Panc1 (cell line): ENCODE data around the gene PKP1. TPM values are rescaled to one million over a fixed set of nuclear protein-coding genes. Genes with fewer than 3 reads are reported as not detected.

Experiments
- ATAC-seq: fragments of 200-7000 bp; cut with Tn5 transposase; 2 replicates; pipeline ENCODE4 v1.9.1; 2020; ENCODE audit warnings: mild to moderate bottlenecking, moderate library complexity
- BruUV-seq: library from RNA; stranded (reverse); fragments of 400-500 nt; replicated peaks from 2 replicates; lab custom pipeline; 2021; lab: Mats Ljungman, UMichigan
- CTCF ChIA-PET: fragments of 300-600 bp; sonication (Branson Sonifier 250); formaldehyde crosslinking; loops from one replicate; lab custom pipeline; 2022; ENCODE audit warnings: antibody characterized with exemption; lab: Charles Lee
- POLR2A ChIA-PET: fragments of 300-600 bp; sonication (Branson Sonifier 250); formaldehyde crosslinking; loops from one replicate; lab custom pipeline; 2022; ENCODE audit warnings: antibody characterized with exemption; lab: Charles Lee
- DNase-seq: peaks from one replicate; pipeline ENCODE4 v3.0.0-alpha.2; 2010; ENCODE audit warnings: low read depth, low spot score
- H3K27ac ChIP-seq: 2 replicates; pipeline ENCODE4 v1.5.1; 2011; ENCODE audit warnings: mild to moderate bottlenecking, low read length, inconsistent platforms
- H3K27me3 ChIP-seq: fragments of 200-500 bp; sonication (Bioruptor generic); 2 replicates; pipeline ENCODE4 v1.6.0; 2014; ENCODE audit warnings: low read length, inconsistent platforms; ENCODE audit not compliant: control insufficient read depth, insufficient read depth
- H3K36me3 ChIP-seq: fragments of 200-500 bp; sonication (Bioruptor generic); 2 replicates; pipeline ENCODE4 v1.5.1; 2014; ENCODE audit warnings: inconsistent platforms, mild to moderate bottlenecking, low read length, moderate library complexity; ENCODE audit not compliant: control insufficient read depth, insufficient read depth
- H3K4me1 ChIP-seq: 2 replicates; pipeline ENCODE4 v1.5.1; 2011; ENCODE audit warnings: inconsistent platforms, mild to moderate bottlenecking, low read length, moderate library complexity; ENCODE audit not compliant: control insufficient read depth, insufficient read depth
- H3K4me3 ChIP-seq, 2 experiments: 2 replicates each; pipeline ENCODE4 v1.5.1; 2011 to 2012; ENCODE audit warnings: low read depth in 2 of 2, low read length in 2 of 2, mild to moderate bottlenecking in 2 of 2, inconsistent platforms in 1 of 2, moderate library complexity in 1 of 2
- H3K9me3 ChIP-seq: fragments of 200-500 bp; sonication (Bioruptor generic); 2 replicates; pipeline ENCODE4 v1.5.1; 2014; ENCODE audit warnings: low read depth, mild to moderate bottlenecking, inconsistent platforms, low read length, moderate library complexity; ENCODE audit not compliant: control insufficient read depth, insufficient read depth
- CTCF ChIP-seq: fragments of 450-650 bp; IDR thresholded peaks from 2 replicates; pipeline ENCODE4 v1.5.1; 2017; ENCODE audit warnings: mild to moderate bottlenecking
- POLR2AphosphoS5 ChIP-seq: IDR thresholded peaks from 2 replicates; pipeline ENCODE4 v1.6.1; 2012; ENCODE audit warnings: mild to moderate bottlenecking, low read depth, low read length, moderate library complexity
- REST ChIP-seq, 2 experiments: IDR thresholded peaks; 2 replicates each; pipeline ENCODE4 v1.6.1; 2011 to 2012; ENCODE audit warnings: low read depth in 2 of 2, control low read depth in 1 of 2, low read length in 1 of 2, mild to moderate bottlenecking in 1 of 2, moderate library complexity in 1 of 2; ENCODE audit not compliant: insufficient read depth in 1 of 2
- SIN3A ChIP-seq: IDR thresholded peaks from 2 replicates; pipeline ENCODE4 v1.6.1; 2012; ENCODE audit warnings: low read depth, mild to moderate bottlenecking, low read length, moderate library complexity, borderline replicate concordance; ENCODE audit not compliant: insufficient read depth
- TCF7L2 ChIP-seq: IDR thresholded peaks from 2 replicates; pipeline ENCODE4 v1.6.1; 2011; ENCODE audit warnings: mild to moderate bottlenecking, low read depth, low read length, inconsistent platforms
- in situ Hi-C: cut with HindIII; loops from 2 replicates; pipeline ENCODE4 v1.10.0; 2016; ENCODE audit warnings: low sequenced_read_pairs, low pct_unique_long_range_greater_than_20kb
- intact Hi-C: fragments of 100-400 bp; cut with micrococcal nuclease; formaldehyde crosslinking; loops from one replicate; pipeline ENCODE4 v1.10.0; 2022; ENCODE audit not compliant: unreplicated experiment
- total RNA-seq: library from RNA; stranded (reverse); gene quantifications from one replicate; pipeline ENCODE4 v1.2.1, GENCODE V29; 2021; ENCODE audit not compliant: unreplicated experiment

PKP1 gene
- total RNA-seq, 1 experiment from 2014 or later: 0.44 TPM

- ChIA-PET POLR2A (no interaction called here), CTCF (no interaction called here)
- no peak for DNase-seq
- Histone ChIP-seq H3K9me3 (no peaks in the 10 kb centered on the region), H3K27me3 (no peaks in the 10 kb centered on the region), H3K36me3 (no peaks in the 10 kb centered on the region), H3K4me3 (no peak overlapping the region), H3K27ac (no peak overlapping the region), H3K4me1 (no peaks in the 10 kb centered on the region; the same call in 1 of the 2 replicates)
- TF ChIP-seq REST (IDR thresholded peaks at IDR 0.05; ENCODE audit: insufficient read depth in 1 of 2, low read depth in 2 of 2, low read length in 1 of 2) (no peak), SIN3A (no peak), TCF7L2 (no peak), CTCF (no peak), POLR2AphosphoS5 (no peak)
- no TSS peak for BruUV-seq
- intact Hi-C loops (no loop called here), in situ Hi-C loops (no loop called here)
- no peak for ATAC-seq
Measured at GRCh38 chr1:201272799-201273198, 10.5 kb upstream of the PKP1 start.

- BruUV-seq: no TSS peak
- in situ Hi-C loops: no loop called here
Measured at GRCh38 chr1:201274616-201275252, 8.6 kb upstream of the PKP1 start.

More at GRCh38 chr1:201274616-201275252, 8.6 kb upstream of the PKP1 start:
- Histone ChIP-seq H3K27ac (no peak overlapping the region), H3K4me3 (no peak overlapping the region), H3K27me3 (no peaks in the 10 kb centered on the region), H3K9me3 (no peaks in the 10 kb centered on the region), H3K36me3 (no peaks in the 10 kb centered on the region), H3K4me1 (no peaks in the 10 kb centered on the region; the same call in 1 of the 2 replicates)
- ChIA-PET CTCF (interaction anchor here (0.6 kb wide), 1 partner anchor 73 kb away, joined by 3 read pairs; no protein-coding TSS in a partner anchor), POLR2A (no interaction called here)
- DNase-seq (no peak), ATAC-seq (peak; percentile 47)
- TF ChIP-seq TCF7L2 (no peak), POLR2AphosphoS5 (no peak), SIN3A (no peak), REST (IDR thresholded peaks at IDR 0.05; ENCODE audit: insufficient read depth in 1 of 2, low read depth in 2 of 2, low read length in 1 of 2) (no peak), CTCF (no peak)
- intact Hi-C loops: no loop called here
